HepG2 (cell line): ENCODE results near the gene ZNF618. TPM values are rescaled to one million over a fixed set of nuclear protein-coding genes. Genes with fewer than 3 reads are reported as not detected.

Source experiments
- CENPT ChIP-seq: sonication (generic); formaldehyde crosslinking; IDR thresholded peaks from 2 replicates; pipeline ENCODE4 v1.8.0; 2022; ENCODE audit warnings: low read depth, mild to moderate bottlenecking, moderate library complexity, missing genetic modification reagents
- EHMT2 ChIP-seq: fragments of 200-600 bp; sonication (generic); IDR thresholded peaks from 2 replicates; pipeline ENCODE4 v1.7.0; 2017; ENCODE audit warnings: antibody characterized with exemption, low read depth, low read length, borderline replicate concordance
- NAIF1 ChIP-seq: sonication (generic); formaldehyde crosslinking; IDR thresholded peaks from 2 replicates; pipeline ENCODE4 v1.5.0; 2020; ENCODE audit warnings: mild to moderate bottlenecking, missing genetic modification reagents, borderline replicate concordance
- NFYB ChIP-seq: sonication (generic); formaldehyde crosslinking; IDR thresholded peaks from 2 replicates; pipeline ENCODE4 v1.4.0; 2020; ENCODE audit warnings: missing genetic modification reagents
- RELA ChIP-seq: sonication (generic); formaldehyde crosslinking; IDR thresholded peaks from 2 replicates; pipeline ENCODE4 v1.4.0; 2020; ENCODE audit warnings: missing genetic modification reagents
- SMAD9 ChIP-seq: sonication (generic); formaldehyde crosslinking; IDR thresholded peaks from 2 replicates; pipeline ENCODE4 v1.5.1; 2020; ENCODE audit warnings: mild to moderate bottlenecking, missing genetic modification reagents
- SOX13 ChIP-seq, 3 experiments: fragments of 450-650 bp in 1 of 3; sonication (generic) in 1 of 3; formaldehyde crosslinking in 1 of 3; IDR thresholded peaks in 2 of 3; conservative IDR thresholded peaks in 1 of 3; 2 replicates each; pipeline versions ENCODE4 v1.5.0 to v1.6.1; 2016 to 2020; ENCODE audit warnings: antibody characterized with exemption in 1 of 3, mild to moderate bottlenecking in 1 of 3, missing compliant biosample characterization in 1 of 3, missing genetic modification reagents in 1 of 3, moderate library complexity in 1 of 3
- SP4 ChIP-seq: sonication (generic); formaldehyde crosslinking; IDR thresholded peaks from 2 replicates; pipeline ENCODE4 v1.8.1; 2023; ENCODE audit warnings: mild to moderate bottlenecking, missing genetic modification reagents
- ZBTB20 ChIP-seq: sonication (generic); formaldehyde crosslinking; IDR thresholded peaks from 2 replicates; pipeline ENCODE4 v1.8.1; 2023; ENCODE audit warnings: missing genetic modification reagents, low read depth, mild to moderate bottlenecking, borderline replicate concordance
- ZBTB49 ChIP-seq: sonication (generic); formaldehyde crosslinking; IDR thresholded peaks from 2 replicates; pipeline ENCODE4 v1.4.0; 2020; ENCODE audit warnings: missing genetic modification reagents, borderline replicate concordance
- ZNF18 ChIP-seq: sonication (generic); formaldehyde crosslinking; IDR thresholded peaks from 2 replicates; pipeline ENCODE4 v1.8.0; 2022; ENCODE audit warnings: mild to moderate bottlenecking, missing genetic modification reagents; ENCODE audit not compliant: insufficient replicate concordance
- ZNF251 ChIP-seq: sonication (generic); formaldehyde crosslinking; IDR thresholded peaks from 2 replicates; pipeline ENCODE4 v1.9.0; 2021; ENCODE audit warnings: mild to moderate bottlenecking, missing genetic modification reagents
- ZNF318 ChIP-seq: sonication (generic); formaldehyde crosslinking; IDR thresholded peaks from 2 replicates; pipeline ENCODE4 v1.4.0; 2020; ENCODE audit warnings: mild to moderate bottlenecking, missing genetic modification reagents
- ZNF589 ChIP-seq: sonication (generic); formaldehyde crosslinking; conservative IDR thresholded peaks from 2 replicates; pipeline ENCODE4 v1.8.0; 2022; ENCODE audit warnings: mild to moderate bottlenecking, moderate library complexity, missing genetic modification reagents
- ZNF75D ChIP-seq: sonication (generic); formaldehyde crosslinking; IDR thresholded peaks from 2 replicates; pipeline ENCODE4 v1.8.1; 2023; ENCODE audit warnings: missing genetic modification reagents, mild to moderate bottlenecking, borderline replicate concordance
- polyA plus RNA-seq, 8 experiments: library from polyadenylated mRNA; depleted of rRNA in 3 of 8; stranded (reverse) in 7 of 8; unstranded in 1 of 8; fragments of >200 nt; fragmentation: Illumina TruSeq in 4 of 8; extraction: Trizol in 4 of 8; gene quantifications; 2 replicates each; pipeline versions ENCODE4 v1.2.1 to v1.2.3, GENCODE V29; 2011 to 2016; ENCODE audit warnings: low read depth in 4 of 8, missing spikeins in 1 of 8, mixed read lengths in 1 of 8; ENCODE audit not compliant: insufficient read depth in 1 of 8
- total RNA-seq, 5 experiments: library from RNA; depleted of rRNA; stranded (reverse); fragments of >200 nt; fragmentation: Illumina TruSeq; extraction: Trizol; gene quantifications; 2 replicates each; pipeline ENCODE4 v1.2.3, GENCODE V29; 2016; ENCODE audit warnings: low read depth in 1 of 5

Gene ZNF618
- total and polyA plus RNA-seq, 2 of the 13 experiments (the other 11 are each of a cell fraction or from before 2014, with no cell fraction given), result 0.07 TPM

- TF ChIP-seq ZNF318 (CRISPR knock-in tag) (peak; percentile 73), NFYB (CRISPR knock-in tag) (peak; percentile 59), SMAD9 (CRISPR knock-in tag) (no peak; the same call in 1 of the 2 replicates), ZNF18 (CRISPR knock-in tag) (peak; percentile 96), CENPT (0 out of 2 replicates have a peak, but pooled peaks have one; percentile 25), NAIF1 (CRISPR knock-in tag) (peak; percentile 84; the same call in 1 of the 2 replicates), EHMT2 (peak; percentile 94), ZNF589 (CRISPR knock-in tag) (no peak), ZBTB49 (CRISPR knock-in tag) (no peak), SOX13 (IDR thresholded peaks at IDR 0.05) (no peak), SOX13 (CRISPR knock-in tag; conservative IDR thresholded peaks at IDR 0.05 in 1 of 2, IDR thresholded peaks at IDR 0.05 in 1 of 2) (peak in 1 of 2 experiments; percentile 59; a peak in 2 of 4 replicates), SP4 (CRISPR knock-in tag) (peak; percentile 82), ZNF75D (CRISPR knock-in tag) (no peak), ZNF251 (CRISPR knock-in tag) (no peak), ZBTB20 (peak; percentile 61; the same call in 1 of the 2 replicates), RELA (0 out of 2 replicates have a peak, but pooled peaks have one; percentile 11)
Observed at GRCh38 chr9:114082017-114082762, 206.1 kb downstream of the ZNF618 start (continued).
